GM18520 (cell line): Measurements from ENCODE around the gene EYA2.
"Not testable (repeated sequence)": the region's sequence is repeated elsewhere in the genome, so short reads cannot be mapped to it uniquely, and the experiment has no call there.

ENCODE experiments used
- ATAC-seq: cut with Tn5 transposase; IDR thresholded peaks from one replicate; pipeline ENCODE4 v1.9.1; 2021; ENCODE audit not compliant: unreplicated experiment

The EYA2 gene

GRCh38 chr20:47164140-47164539 lies 269.5 kb downstream of the EYA2 start:
- ATAC-seq: no peak

DNA sequence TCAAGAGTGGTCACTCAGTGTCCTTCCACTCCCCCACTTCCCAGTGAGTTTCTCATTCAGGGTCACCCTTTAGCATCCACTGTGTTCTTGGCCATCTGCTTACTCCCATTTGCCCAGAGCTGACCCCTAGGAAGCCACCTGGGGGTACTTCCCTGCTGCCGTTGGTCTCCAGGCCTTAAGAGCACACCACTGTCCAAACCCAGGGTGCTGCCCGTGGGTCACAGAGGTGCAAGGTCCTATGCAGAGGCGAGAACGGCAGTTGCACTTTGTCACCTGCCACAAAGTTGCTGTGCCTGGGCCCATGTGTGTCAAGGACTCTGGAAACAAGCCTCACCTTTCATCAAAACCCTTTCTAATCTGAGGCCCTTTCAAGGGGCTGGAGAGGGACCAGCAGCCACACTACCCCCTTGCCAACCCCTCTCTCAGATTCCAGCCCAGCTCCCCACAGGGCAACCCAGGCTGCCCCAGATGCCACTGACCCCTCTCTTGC lies 270.8 kb downstream of the EYA2 start:
- no peak for ATAC-seq

GRCh38 chr20:47167846-47168245 lies 273.2 kb downstream of the EYA2 start:
- ATAC-seq: no peak

DNA sequence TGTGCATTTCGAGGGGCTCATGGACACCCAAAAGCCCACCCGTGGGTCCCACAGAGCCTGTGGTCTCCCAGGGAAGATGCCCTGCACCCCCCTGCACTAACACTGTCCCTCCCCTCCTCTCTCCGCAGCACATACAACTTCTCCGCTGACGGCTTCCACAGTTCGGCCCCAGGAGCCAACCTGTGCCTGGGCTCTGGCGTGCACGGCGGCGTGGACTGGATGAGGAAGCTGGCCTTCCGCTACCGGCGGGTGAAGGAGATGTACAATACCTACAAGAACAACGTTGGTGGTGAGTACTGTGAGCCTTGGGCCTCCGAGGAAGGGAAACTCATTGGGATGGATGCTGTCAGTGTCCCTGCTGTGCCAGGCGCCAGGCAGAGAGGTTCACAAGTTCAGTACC lies 277.9 kb downstream of the EYA2 start:
- no peak for ATAC-seq

DNA sequence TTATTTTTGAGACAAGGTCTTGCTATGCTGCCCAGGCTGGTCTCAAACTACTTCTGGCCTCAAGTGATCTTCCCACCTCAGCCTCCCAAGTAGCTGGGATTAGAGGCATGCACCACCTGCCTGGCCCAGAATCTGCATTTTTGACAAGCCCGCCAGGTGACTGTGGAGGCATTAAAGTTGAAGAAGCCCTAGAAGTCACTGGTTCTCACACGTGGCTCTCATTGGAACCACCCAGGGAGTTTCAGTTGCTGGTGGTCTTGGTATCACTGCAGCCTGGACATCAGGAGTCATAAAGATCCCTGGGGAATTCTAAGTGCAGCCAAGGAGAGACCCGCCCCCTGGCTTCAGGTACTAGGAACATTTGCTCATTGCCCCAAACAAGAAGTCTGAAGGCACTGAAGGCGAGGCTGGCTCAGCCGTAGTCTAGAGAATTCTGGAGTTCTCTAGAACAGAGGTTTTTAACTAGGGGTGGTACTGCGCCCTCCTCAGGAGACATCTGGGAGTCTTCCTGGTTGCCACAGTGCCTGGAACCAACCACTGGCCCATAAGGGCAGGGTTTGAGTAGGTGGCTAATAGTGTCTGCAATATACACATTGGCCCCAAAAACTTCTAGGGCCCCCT lies 279.1 kb downstream of the EYA2 start:
- ATAC-seq: no peak

GRCh38 chr20:47174456-47175243 lies 280.0 kb downstream of the EYA2 start:
- no peak for ATAC-seq

DNA sequence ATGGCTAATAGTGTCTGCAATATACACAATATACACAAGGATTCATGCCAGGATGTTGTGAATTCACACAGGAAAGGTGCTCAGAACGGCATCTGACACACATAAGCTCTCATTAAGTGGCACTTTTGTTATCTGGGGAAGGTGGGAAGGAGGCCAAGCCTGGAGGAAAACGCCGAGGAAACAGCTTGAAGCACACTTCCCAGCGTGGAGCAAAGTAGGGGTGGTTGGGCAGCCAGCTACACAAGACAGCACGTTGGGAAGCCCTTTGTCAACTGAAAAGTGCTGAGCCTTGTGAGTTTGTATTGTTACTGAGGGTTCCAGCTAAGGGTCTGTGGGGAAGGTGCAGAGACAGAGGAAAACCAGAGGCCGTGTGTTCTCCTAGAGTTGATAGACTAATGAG lies 280.9 kb downstream of the EYA2 start:
- ATAC-seq: no peak

DNA sequence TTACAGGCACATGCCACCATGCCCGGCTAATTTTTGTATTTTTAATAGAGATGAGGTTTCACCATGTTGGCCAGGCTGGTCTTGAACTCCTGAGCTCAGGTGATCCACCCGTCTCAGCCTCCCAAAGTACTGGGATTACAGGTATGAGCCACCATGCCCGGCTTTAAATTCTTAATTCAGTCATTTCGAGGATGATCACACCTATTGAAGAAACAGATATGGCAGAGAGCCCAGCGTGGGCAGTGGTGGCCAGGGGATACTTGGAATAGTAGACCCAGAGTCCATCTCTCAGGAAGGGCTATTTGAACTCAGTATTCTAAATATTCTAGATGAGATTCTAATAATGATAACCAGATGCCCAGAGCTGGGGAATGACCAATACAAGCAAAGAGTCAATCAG lies 281.6 kb downstream of the EYA2 start:
- not testable (repeated sequence) for ATAC-seq

- no peak for ATAC-seq
These were observed 283.6 kb downstream of the EYA2 start for GRCh38 chr20:47178277-47178676.

DNA sequence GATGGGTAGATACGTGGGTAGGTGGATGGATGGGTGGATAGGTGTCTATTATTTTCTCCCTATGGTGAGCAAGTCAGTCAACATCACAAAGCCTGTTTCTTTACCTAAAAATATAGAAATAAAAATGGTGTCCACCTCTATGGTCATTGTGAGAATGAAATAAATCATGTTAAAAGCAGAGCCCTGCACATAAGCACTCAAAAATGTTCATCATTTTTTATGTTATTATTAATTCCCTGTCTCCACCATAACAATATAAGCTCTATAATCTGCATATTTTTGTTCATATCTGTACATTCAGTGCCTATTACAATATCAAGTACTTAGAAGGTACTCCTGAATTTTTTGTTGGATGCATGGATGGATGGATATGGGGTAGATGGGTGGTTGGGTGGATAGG lies 284.2 kb downstream of the EYA2 start:
- no peak for ATAC-seq

- no peak for ATAC-seq
These were observed 284.6 kb downstream of the EYA2 start for GRCh38 chr20:47179267-47179666.

DNA sequence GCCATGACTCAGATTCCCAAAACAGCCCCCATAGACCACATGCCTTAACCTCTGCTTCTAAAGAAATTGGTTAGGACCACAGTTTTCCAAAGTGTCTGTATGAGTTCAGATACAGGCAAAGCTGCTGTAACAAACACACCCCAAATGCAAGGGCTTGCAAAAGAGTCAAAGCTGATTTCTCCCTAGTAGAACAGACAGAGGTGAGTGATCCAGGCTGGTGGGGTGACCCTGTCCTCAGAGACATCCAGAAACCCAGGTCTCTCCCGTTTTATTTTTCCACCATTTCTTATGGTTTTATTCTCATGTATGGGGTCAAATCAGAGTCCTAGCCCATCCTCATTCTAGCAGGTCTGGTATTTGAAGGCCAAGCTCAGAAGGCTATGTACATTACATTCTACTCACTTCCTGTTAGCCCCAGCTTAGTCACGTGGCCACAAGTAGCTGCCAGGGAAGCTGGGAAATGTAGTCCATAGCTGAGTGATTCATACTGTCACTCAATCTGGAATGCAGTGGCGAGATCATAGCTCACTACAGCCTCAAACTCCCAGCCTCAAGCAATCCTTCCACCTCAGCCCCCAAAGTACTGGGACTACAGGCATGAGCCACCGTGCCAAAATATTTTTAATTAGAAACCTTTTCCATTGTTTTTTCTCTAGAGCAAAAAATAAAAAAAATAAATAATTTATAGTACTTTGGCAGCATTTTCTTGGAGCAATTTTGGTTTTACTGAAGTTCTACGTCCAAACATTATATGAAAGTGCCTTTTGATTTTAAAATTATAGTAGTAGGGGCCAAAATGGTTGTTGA lies 286.6 kb downstream of the EYA2 start:
- ATAC-seq: no peak

GRCh38 chr20:47183367-47183766 lies 288.7 kb downstream of the EYA2 start:
- ATAC-seq: no peak

DNA sequence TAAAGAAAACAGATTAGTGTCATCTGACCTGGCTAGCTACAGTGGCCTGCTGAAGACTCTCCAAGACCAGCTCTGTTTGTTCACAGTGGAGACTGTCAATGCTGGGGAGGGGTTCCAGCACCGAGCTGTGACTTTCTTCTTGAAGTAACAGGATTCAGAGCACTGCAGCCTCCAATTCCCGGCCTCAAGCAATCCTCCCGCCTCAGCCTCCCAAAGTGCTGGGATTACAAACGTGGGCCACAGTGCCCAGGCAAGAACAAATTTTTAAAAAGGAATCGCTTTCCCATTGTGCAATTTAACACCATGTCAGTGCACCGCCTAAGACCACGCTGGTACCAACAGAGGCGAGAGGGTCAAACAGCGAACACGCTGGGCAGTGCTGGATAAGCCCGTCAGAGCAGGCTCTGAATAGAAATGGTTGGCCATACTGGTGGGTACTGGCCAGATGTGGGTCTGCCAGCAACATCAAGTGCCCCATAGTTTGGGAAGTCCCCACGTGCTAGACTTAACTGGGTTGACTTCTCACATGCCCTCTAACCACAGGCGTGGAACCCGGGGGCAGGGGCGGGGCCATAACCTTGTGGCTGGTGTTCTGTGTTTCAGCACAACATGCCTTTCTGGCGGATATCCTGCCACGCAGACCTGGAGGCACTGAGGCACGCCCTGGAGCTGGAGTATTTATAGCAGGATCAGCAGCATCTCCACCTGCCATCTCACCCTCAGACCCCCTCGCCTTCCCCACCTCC lies 293.0 kb downstream of the EYA2 start:
- ATAC-seq: no peak

DNA sequence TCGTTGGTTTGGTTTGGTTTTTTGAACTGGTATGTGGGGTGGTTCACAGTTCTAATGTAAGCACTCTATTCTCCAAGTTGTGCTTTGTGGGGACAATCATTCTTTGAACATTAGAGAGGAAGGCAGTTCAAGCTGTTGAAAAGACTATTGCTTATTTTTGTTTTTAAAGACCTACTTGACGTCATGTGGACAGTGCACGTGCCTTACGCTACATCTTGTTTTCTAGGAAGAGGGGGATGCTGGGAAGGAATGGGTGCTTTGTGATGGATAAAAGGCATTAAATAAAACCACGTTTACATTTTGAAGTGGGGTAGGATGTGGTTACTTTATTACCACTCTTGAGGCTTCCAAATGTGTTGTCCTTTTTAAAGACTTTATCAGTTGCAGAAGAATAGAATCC lies 293.9 kb downstream of the EYA2 start:
- ATAC-seq: no peak

DNA sequence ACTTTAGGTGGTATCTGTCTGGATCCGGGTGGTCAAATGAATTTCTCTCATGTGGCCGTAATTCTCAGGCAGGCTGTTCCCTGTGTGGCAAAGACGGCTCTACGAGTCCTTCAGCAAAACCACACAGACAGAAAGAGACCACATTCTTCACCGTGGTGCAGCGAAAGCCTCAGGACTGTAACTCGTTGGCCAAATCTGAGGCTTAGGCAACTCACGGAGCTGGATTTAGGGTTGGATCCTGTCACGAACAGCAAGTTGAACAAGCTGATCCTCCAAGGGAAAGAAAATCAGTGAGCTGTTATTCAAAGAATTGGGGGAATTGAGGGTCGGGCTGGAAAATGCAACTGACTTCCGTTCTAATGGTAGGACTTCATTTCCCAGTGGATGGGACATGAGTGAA lies 294.4 kb downstream of the EYA2 start:
- no peak for ATAC-seq

- ATAC-seq: no peak
These were observed 296.5 kb downstream of the EYA2 start for GRCh38 chr20:47191074-47191673.

DNA sequence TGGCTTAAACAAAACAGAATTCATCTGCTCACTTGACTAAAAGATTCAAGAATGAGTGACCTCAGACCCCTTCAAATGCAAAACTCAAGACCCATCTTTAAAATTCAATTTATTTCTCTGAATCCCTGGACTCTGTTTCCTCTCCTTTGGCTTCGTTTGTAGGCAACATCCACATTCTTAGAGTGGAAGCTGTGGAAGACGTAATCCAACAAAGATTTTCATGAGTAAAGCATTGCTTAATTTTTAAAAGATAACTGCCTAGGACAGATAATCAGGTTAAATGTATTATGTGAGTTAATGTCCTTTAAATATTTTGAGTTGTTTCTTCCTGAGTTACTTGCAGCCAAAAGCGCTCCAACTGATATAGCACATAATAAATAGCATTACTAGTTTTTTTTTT lies 297.3 kb downstream of the EYA2 start:
- ATAC-seq: no peak

DNA sequence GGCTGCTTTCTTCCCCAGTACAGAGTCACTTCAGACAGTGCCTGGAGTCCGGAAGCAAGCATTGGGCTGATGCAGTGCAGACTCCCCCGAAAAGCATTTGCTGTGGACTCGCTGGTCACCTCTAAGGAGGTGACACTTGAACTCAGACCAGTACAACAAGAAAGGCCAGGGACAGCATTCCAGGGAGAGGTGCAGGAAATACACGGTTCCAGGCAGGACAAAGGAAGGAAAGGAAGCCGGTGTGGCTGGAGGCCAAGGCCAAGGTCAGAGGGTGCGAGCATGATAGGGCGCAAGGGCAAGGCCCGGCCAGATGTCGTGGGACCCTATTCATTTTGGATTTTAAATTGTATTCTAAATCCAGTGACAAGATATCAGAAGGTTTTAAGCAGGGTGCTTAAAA lies 300.9 kb downstream of the EYA2 start:
- ATAC-seq: no peak
